ENCODE data around the gene GTF2IRD1.
"Not testable (repeated sequence)": the region's sequence is repeated elsewhere in the genome, so short reads cannot be mapped to it uniquely, and the experiment has no call there.

Gene GTF2IRD1

DNA sequence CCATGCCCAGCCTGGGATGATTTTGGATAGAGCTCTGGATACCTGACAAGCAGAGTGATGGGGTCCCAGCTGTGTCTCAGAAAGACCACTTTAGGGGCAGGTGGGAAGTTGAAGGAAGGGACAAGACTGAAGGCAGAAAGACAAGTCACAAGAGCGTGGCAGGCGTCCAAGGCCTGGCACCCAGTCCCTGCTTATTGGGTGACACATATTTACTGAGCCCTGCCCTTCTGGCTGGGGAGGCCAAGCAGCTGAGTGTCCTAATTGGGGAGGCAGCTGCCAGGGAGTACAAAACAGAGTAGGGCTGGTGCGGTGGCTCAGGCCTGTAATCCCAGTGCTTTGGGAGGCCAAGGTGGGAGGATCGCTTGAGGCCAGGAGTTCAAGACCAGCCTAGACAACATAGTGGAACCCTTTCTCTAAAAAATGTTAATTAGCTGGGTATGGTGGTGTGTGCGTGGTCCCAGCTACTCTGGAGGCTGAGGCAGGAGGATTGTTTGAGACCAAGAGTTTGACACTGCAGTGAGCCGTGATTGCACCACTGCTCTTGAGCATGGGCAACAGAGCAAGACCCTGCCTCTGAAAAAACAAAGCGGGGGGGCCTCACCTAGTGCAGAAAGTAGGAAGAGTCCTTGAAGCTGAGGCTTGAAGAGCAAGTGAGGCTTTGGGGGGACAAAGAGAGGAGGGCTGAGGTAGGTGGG, 150.8 kb downstream of the GTF2IRD1 start:
- no peak for DNase-seq (ENCODE audit: low read depth in 2 of 2)

DNA sequence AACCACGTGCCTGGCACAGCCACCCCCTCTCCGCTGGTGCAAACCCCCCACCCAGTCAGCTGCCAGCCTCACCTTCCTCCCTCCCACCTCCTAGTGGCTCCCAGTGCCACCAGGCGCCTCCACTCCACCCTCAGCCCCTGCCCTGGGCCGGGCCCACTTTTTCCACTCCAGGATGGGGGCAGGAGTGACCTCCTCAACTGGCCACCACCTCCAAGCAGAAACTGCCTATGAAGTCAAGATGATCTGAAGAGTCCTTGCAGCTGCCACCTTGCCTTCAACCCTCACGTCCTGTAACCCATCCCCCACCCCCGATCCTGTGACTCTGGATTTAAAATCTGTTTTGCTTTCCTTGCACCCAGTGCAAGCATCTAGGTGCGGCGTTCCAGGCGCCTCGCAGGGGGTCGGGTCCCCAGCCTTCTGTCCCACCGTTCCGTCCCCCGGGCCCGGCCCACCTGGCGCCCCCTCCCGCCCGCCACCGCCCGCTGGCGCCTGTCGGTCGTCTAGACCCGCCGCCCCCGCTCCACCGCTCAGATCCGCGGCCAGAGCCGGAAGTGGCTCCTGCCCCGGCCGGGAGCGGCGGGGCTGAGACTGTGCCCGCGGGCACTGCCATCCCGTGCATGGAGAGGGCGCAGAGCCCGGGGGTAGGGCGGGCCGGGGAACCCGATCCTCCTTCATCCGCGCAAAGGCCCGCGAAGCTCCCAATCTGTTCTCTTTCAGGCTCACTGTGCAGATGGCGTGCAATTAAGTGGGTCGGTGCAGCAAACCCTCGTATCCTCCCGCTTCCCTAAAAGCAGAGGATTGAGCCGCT, 152.6 kb downstream of the GTF2IRD1 start:
- no peak for DNase-seq (ENCODE audit: low read depth in 2 of 2)

DNA sequence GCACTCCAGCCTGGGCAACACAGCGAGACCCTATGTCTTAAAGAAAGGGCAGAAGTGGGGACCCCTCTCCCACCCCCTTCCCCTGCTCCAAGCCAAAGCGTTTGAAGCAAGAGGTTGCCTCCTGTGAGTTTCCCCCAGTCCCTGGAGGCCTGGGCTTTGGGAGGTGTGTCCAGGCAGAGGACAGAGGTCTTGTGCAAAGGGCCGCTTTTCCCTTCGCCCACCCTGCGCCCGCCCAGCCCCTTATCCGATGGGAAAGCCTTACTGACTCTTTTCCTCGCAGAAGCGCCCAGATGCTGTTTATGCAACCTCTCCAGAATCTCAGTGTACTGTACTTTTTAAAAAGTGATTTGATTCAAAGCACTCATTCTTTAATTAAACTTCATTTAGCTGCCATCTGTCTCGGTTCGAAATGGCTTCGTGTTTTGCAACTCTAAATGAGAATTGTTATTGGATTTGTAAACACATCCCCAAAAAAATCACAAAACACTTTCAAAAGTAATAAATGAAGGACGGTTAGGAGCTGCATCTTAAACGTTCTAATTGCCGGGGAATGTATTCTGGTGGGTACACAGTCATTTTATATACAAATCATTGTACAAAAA, 153.3 kb downstream of the GTF2IRD1 start:
- no peak for DNase-seq (ENCODE audit: low read depth in 2 of 2)

DNA sequence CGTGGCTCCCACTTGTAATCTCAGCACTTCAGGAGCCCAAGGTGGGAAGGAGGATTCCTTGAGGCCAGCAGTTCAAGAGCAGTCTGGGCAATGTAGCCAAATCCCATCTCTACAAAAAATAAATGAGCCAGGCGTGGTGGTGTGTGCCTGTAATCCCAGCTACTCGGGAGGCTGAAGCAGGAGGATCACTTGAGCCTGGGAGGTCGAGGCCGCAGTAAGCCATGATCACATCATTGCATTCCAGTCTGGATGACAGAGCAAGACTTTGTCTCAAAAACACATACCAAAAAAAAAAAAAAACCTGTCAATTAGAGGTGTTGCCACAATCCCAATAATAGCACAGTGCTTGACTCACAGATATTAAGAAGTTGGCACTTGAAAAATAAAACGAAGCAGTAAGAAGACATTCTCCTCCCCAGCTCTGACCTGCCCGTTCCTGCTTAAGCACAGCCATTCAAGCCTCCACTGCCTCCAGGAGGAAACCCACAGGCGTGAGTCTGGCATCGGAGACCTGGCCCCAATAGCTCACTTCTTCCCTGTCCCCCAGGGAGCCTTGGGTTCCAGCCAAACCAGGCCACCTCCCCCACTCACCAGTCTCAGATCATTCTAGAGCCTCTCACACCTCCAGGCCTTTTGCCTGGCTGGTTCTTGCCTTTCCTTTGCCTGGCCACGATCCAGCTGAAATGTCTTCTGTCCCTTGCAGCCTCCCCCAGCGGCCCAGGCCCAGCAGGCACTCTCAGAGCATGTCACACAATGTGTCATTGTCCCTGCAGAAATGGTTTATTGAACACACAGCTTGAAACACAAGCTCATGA, 158.5 kb downstream of the GTF2IRD1 start:
- DNase-seq (ENCODE audit: low read depth in 2 of 2): no peak

DNA sequence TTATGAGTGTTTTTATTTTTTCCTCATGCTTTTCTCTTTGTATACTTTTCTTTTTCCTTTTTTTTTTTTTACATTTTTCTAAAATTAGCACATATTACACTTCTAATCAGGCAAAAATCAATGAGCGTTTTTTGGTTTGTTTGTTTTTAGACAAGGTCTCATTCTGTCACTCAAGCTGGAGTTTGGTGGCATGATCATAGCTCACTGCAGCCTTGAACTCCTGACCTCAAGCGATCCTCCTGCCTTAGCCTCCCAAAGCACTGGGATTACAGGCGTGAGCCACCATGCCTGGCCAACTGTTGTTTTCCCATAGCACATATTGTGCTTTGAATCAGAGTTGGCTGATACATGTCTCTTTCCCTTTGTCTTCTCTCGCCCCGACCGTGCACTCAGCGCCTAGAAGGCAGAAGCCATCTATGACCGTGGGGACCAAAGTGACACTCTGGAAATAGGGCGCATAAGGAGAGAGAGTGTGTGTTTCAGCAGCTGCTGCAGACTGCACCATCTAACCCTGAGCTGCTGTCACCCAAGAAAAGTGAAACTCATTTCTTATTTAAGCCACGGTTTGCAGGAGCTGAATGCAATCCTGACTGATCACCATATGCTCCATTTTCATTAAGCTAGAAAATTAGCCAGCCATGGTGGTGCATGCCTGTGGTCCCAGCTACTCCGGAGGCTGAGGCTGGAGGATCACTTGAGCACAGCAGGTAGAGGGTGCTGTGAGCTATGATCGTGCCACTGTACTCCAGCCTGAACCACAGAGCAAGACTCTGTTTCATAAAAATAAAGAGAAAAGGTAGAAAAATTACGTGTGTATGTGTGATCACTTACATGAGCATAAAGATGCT, 162.5 kb downstream of the GTF2IRD1 start:
- no peak for DNase-seq (ENCODE audit: low read depth in 2 of 2)

DNA sequence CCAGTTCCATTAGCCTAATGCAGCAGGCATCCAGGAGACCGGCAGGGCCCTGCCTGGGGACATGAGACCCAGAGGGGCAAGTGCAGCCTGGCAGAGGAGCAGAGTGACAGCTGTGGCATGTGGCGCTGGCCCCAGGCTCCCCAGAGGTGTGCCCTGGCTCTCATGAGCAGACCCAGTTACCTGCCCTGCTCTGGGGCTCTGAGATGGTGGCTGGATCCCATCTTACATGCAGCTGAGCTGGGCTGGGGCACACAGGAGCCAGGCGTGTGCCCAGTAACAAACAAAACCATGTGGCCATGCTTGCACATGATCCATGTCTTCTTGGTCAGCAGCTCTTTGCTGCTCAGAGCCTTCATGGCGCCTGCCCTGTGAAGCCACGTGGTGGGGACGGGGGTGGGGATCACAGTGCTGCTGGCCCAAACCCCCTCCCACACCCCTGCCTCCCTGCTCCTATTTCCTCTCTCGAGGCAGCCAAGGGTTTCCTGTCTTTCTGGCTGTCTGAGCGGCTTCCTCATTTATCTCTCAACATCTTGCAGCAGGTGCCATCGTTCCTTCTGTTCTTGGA, 163.6 kb downstream of the GTF2IRD1 start:
- DNase-seq (ENCODE audit: low read depth in 2 of 2): no peak

- no peak for DNase-seq (ENCODE audit: low read depth in 2 of 2)
Measured at GRCh38 chr7:74619235-74619860, 165.6 kb downstream of the GTF2IRD1 start.

- DNase-seq (ENCODE audit: low read depth in 2 of 2): no peak
Measured at GRCh38 chr7:74622228-74622749, 168.6 kb downstream of the GTF2IRD1 start.

DNA sequence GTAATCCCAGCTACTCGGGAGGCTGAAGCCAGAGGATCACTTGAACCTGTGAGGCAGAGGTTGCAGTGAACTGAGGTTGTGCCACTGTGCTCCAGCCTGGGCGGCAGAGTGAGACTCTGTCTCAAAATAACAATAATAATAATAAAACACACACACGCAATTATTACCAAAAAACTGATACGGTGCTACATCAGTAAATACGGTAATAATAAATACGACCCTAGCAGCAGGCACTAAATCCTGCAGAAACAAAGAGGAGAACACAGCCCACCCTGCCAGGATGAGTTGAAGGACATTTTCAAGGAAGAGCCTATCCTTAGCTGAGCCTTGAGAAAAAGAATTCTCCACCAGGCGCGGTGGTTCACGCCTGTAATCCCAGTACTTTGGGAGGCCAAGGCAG, 169.4 kb downstream of the GTF2IRD1 start:
- DNase-seq (ENCODE audit: low read depth in 2 of 2): no peak

GRCh38 chr7:74625446-74625845, 171.7 kb downstream of the GTF2IRD1 start:
- DNase-seq (ENCODE audit: low read depth in 2 of 2): no peak

DNA sequence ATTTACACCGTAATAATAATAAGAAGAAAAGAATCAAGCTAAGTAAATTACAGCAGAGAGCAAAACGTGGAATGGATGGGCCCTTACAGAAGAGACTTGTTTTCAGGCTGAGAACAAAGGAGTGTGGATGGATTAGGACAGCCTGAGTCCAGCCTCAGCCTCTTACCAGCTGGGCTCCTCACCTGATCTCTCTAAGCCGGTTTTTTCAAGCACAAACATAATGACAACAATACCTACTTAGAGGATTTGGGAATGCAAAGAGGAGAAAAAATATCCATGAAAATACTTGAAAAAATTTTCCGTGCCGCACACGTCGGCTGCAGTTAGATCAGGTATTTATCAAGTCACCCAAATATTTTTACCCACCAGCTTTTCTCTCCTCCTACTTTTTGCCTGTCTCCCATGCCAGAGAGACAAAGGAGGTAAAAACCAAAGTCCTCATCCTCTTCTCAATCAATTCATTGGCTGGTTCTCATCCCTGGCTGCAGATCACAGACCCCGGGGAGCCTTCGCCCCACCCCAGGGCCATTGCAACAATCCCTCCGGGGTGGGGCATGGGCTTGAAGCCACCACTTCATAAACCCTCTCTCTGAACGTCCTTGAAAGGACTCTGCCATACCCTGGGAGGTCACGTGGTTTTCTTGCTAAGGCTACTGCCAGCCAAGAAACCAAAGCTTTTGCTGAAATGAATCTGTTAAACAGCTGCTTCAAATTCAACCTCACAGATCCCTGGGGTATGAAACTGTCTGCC, 174.1 kb downstream of the GTF2IRD1 start:
- DNase-seq (ENCODE audit: low read depth in 2 of 2): no peak

DNA sequence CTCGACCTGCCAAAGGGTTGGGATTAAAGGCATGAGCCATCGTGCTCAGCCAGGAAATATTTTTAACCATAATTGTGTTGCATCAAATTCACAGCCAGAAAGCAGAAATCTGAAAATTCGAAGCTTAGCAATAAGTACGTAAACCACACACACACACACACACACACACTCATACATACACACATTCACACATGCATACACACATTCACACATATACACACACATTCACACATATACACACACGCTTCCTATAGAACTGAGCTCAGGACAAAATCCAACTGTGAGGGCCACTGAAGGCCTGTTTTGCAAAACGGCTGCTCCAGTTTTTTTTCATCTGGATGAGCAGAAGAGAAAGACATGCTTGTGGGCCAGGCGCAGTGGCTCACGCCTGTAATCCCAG, 178.8 kb downstream of the GTF2IRD1 start:
- no peak for DNase-seq (ENCODE audit: low read depth in 2 of 2)

DNA sequence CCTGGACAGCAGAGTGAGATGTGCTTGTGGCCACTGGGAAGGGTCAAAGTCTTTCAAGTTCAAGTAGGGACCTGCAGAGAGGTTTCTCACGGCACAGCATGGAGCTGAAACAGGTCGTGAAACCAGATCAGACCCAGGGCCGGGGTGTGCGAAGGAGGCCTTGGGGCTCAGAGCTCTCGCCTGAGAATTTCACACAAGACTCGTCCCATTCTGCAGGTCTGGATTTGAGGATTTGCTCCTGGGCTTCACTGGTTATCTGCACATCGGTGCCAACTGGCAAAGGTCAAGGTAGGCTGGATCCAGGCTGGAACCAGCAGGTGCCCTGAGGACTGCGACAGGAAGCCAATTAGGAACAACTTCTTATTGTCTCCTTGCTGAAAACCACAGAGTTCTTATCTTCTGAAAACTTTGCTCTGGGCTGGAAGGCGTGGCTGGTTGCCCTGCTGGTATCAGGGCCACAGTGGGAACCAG, 179.8 kb downstream of the GTF2IRD1 start:
- DNase-seq (ENCODE audit: low read depth in 2 of 2): no peak

- no peak for DNase-seq (ENCODE audit: low read depth in 2 of 2)
Measured at GRCh38 chr7:74637745-74638144, 184.0 kb downstream of the GTF2IRD1 start.

DNA sequence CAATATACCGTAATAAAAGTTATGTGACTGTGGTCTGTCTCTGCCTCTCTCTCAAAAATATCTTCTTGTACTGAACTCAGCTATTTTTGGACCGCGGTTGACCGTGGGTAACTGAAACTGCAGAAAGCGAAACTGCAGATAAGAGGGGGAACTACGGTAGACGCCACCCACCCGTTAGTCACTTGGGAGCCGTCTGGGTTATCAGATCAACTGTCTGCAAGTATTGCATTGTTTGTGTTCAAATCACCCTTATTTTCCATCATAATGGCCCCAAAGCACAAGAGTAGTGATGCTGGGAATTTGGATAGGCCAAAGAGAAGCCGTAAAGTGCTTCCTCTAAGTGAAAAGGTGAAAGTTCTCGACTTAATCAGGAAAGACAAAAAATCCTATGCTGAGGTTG, 196.3 kb downstream of the GTF2IRD1 start:
- DNase-seq (ENCODE audit: low read depth in 2 of 2): peak; percentile 68 to 77

DNA sequence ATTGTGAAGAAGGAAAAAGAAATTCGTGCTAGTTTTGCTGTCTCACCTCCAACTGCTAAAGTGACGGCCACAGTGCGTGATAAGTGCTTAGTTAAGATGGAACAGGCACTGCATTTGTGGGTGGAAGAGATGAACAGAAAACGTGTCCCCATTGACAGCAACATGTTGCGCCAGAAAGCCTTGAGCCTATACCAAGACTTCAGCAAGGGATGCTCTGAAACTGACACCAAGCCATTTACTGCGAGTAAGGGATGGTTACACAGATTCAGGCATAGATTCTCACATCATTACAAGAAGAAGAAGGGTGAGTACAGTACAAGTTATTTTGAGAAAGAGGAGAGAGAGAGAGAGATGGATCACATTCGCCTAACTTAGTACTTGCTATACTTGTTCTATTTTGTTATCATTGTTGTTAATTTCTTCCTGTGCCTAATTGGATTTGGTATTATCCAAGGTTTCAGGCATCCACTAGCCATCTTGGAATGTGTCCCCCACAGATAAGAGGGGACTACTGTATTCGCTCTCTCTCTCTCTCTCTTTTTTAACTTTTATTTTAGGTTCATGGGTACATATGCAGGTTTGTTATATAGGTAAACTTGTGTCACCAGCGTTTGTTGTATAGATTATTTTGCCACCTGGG, 196.9 kb downstream of the GTF2IRD1 start:
- not testable (repeated sequence) for DNase-seq (ENCODE audit: low read depth in 2 of 2)

DNA sequence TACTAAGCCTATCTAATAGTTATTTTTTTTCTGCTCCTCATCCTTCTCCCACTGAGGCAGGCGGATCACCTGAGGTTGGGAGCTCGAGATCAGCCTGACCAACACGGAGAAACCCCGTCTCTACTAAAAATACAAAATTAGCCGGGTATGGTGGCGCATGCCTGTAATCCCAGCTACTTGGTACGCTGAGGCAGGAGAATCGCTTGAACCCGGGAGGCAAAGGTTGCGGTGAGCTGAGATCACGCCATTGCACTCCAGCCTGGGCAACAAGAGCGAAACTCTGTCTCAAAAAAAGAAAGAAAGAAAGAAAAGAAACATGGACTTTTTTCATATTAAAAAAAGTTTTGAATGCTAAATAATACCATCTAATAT, 197.4 kb downstream of the GTF2IRD1 start:
- DNase-seq (ENCODE audit: low read depth in 2 of 2): not testable (repeated sequence)

Measured in activated CD8-positive, alpha-beta memory T cell treated with anti-CD3 and anti-CD28 coated beads for 4 hours (primary cell).